Stimulated activated CD4-positive, alpha-beta T cell treated with anti-CD3 and anti-CD28 coated beads, Interleukin-12 subunit alpha, Interleukin-12 subunit beta, amount 100 ng/mL, for 48 hours (primary cell): ENCODE results near the gene SLC5A5.
"Not testable (repeated sequence)": the region's sequence is repeated elsewhere in the genome, so short reads cannot be mapped to it uniquely, and the experiment has no call there.

ENCODE experiments used
- DNase-seq, 3 donors: peaks; one replicate each; pipeline ENCODE4 v3.0.0-alpha.2; 2020; ENCODE audit warnings: low read depth in 2 of 3, low spot score in 1 of 3

The SLC5A5 gene

GRCh38 chr19:17919122-17919521, 47.4 kb downstream of the SLC5A5 start:
- DNase-seq, result not testable (repeated sequence)

- DNase-seq, result no peak
Measured at GRCh38 chr19:17920527-17920926, 48.8 kb downstream of the SLC5A5 start.

- DNase-seq, result no peak
Measured at GRCh38 chr19:17922138-17922537, 50.4 kb downstream of the SLC5A5 start.

- DNase-seq, result no peak
Measured at GRCh38 chr19:17926044-17926443, 54.3 kb downstream of the SLC5A5 start.

- no peak for DNase-seq
Measured at GRCh38 chr19:17929056-17929455, 57.3 kb downstream of the SLC5A5 start.

GRCh38 chr19:17931532-17932191, 59.9 kb downstream of the SLC5A5 start:
- no peak for DNase-seq

GRCh38 chr19:17932485-17933338, 61.0 kb downstream of the SLC5A5 start, which contains the start of gene CCDC124:
TSS of gene CCDC124 (plus strand) at chr19:17933015. CDS start at chr19:17936421, 3,406 bp downstream.
- DNase-seq, result peak; percentile 82 to 91 (median 88)

GRCh38 chr19:17933414-17934129, 61.8 kb downstream of the SLC5A5 start:
- no peak for DNase-seq

GRCh38 chr19:17936379-17936778, 64.6 kb downstream of the SLC5A5 start:
- no peak for DNase-seq

GRCh38 chr19:17937371-17937900, 65.7 kb downstream of the SLC5A5 start:
- no peak for DNase-seq

GRCh38 chr19:17938092-17938845, 66.5 kb downstream of the SLC5A5 start:
- DNase-seq, result peak; percentile 72 to 79 (median 75)

GRCh38 chr19:17942181-17942580, 70.4 kb downstream of the SLC5A5 start:
- no peak for DNase-seq

- DNase-seq, result no peak
Measured at GRCh38 chr19:17942582-17943273, 71.0 kb downstream of the SLC5A5 start.

GRCh38 chr19:17943274-17944221, 71.8 kb downstream of the SLC5A5 start:
- no peak for DNase-seq

GRCh38 chr19:17944301-17944700, 72.6 kb downstream of the SLC5A5 start:
- no peak for DNase-seq
